ENCODE measurements around the gene CPAMD8. TPM values are rescaled to one million over a fixed set of nuclear protein-coding genes. Genes with fewer than 3 reads are reported as not detected.

The CPAMD8 gene
- total and polyA plus RNA-seq, 2 donors (not counting 1 experiment from before 2014, with no cell fraction given) = 1.1 to 2.7 TPM

DNA sequence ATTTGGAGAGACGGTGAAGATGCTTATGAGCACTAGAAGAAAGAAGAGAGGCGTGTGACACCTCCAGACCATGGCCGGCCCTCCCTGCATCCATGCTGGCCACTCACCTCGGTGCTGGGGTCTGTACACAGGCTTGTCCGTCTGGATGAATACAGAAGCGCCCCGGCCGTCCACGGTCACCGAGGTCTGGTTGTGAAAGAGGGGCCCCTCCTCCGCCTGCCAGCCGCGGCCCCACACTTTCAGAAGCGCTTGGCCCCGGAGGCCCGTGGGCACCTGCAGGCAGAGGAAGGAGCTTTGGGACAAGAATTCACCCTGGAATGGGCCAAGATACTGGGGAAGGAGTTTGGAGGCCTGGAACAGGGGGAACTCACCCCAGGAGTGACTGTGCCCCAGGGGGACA lies 15.1 kb downstream of the CPAMD8 start:
- Histone ChIP-seq H3K9me3 (ENCODE audit: control extremely low read depth in 1 of 3, control insufficient read depth in 2 of 3, insufficient read depth in 1 of 3, low read length in 2 of 3) (peaks cover 0 to 25% (median 0%) of the 10 kb centered on the region in 3 donors), H2AFZ (ENCODE audit: insufficient read depth, low read depth, low read length, poor library complexity, severe bottlenecking) (no peak overlapping the region), H3K79me2 (ENCODE audit: control insufficient read depth, insufficient read depth, low read length) (no peaks in the 10 kb centered on the region), H3K4me2 (replicated peaks; ENCODE audit: low read depth, low read length, poor library complexity, severe bottlenecking) (no peak overlapping the region), H3K36me3 (replicated peaks in 1 of 2; ENCODE audit: control extremely low read depth in 1 of 2, control insufficient read depth in 1 of 2, extremely low read depth in 1 of 2, insufficient read depth in 2 of 2, low read length in 1 of 2) (no peaks in the 10 kb centered on the region), H3K27me3 (replicated peaks in 1 of 4; ENCODE audit: control extremely low read depth in 1 of 4, control insufficient read depth in 3 of 4, insufficient read depth in 4 of 4, low read length in 3 of 4) (peaks cover 0 to 6% (median 0%) of the 10 kb centered on the region in 4 experiments), H3K4me3 (ENCODE audit: control extremely low read depth in 1 of 5, extremely low read depth in 1 of 5, insufficient read depth in 1 of 5, low read depth in 2 of 5, low read length in 4 of 5) (no peak overlapping the region), H3K27ac (ENCODE audit: low read length in 2 of 2) (no peak overlapping the region), H3K9ac (ENCODE audit: low read length) (no peak overlapping the region), H4K20me1 (ENCODE audit: control insufficient read depth, insufficient read depth, low read length, poor library complexity, severe bottlenecking) (no peaks in the 10 kb centered on the region), H3K4me1 (ENCODE audit: control insufficient read depth in 2 of 2, insufficient read depth in 2 of 2, low read length in 2 of 2) (no peaks in the 10 kb centered on the region)
- Mint-ChIP-seq H3K4me3 (no peak overlapping the region), H3K9me3 (ENCODE audit: insufficient read depth) (no peaks in the 10 kb centered on the region), H3K27me3 (peaks cover 9% of the 10 kb centered on the region), H3K27ac (no peak overlapping the region), H3K4me1 (no peaks in the 10 kb centered on the region)
- 85% methylated on average over 7 of the region's 16 CpGs for WGBS (ENCODE audit: insufficient coverage)
- ATAC-seq (ENCODE audit: low read depth) (no peak), DNase-seq (no peak)
- CTCF ChIA-PET = interaction anchor here (0.7 kb wide), 1 partner anchor 94 kb away, joined by 4 read pairs; no protein-coding TSS in a partner anchor
- intact Hi-C loops (cut with micrococcal nuclease) = no loop called here
- no peak for TF ChIP-seq EZH2 (IDR thresholded peaks at IDR 0.05; ENCODE audit: borderline replicate concordance, insufficient read depth, low read depth, low read length, poor library complexity, severe bottlenecking)
- TF ChIP-seq, protein P1, sequence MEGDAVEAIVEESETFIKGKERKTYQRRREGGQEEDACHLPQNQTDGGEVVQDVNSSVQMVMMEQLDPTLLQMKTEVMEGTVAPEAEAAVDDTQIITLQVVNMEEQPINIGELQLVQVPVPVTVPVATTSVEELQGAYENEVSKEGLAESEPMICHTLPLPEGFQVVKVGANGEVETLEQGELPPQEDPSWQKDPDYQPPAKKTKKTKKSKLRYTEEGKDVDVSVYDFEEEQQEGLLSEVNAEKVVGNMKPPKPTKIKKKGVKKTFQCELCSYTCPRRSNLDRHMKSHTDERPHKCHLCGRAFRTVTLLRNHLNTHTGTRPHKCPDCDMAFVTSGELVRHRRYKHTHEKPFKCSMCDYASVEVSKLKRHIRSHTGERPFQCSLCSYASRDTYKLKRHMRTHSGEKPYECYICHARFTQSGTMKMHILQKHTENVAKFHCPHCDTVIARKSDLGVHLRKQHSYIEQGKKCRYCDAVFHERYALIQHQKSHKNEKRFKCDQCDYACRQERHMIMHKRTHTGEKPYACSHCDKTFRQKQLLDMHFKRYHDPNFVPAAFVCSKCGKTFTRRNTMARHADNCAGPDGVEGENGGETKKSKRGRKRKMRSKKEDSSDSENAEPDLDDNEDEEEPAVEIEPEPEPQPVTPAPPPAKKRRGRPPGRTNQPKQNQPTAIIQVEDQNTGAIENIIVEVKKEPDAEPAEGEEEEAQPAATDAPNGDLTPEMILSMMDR (IDR thresholded peaks at IDR 0.05) = no peak
- POLR2A ChIA-PET = no interaction called here

DNA sequence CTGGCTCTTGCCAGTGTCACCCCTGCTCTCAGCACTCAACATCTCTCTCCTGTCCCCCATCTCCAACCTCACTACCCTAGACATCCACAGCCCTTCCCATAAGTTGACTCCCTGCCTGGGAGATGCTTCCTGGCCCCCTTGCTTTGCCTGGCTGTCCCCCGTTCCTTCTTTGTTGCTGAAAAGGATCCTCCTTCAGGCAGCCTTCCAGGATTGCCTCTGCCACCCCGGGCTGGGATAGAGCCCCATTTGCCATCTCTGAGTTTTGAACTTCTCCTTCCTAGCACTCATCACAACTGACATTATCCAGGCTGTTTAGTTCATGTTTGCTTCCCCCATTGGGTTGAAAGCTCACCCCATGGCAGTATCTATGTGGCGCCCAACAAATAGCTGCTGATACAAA lies 20.0 kb downstream of the CPAMD8 start:
- intact Hi-C loops (cut with micrococcal nuclease) = no loop called here
- H3K27me3 ChIP-seq (replicated peaks in 1 of 4; ENCODE audit: control extremely low read depth in 1 of 4, control insufficient read depth in 3 of 4, insufficient read depth in 4 of 4, low read length in 3 of 4) = peaks cover 0 to 3% (median under 1%) of the 10 kb centered on the region in 4 experiments
- no peak overlapping the region for H3K4me3 ChIP-seq (ENCODE audit: control extremely low read depth in 1 of 5, extremely low read depth in 1 of 5, insufficient read depth in 1 of 5, low read depth in 2 of 5, low read length in 4 of 5)
- Mint-ChIP-seq H3K4me3 (no peak overlapping the region), H3K9me3 (ENCODE audit: insufficient read depth) (no peaks in the 10 kb centered on the region), H3K27me3 (peaks cover 6% of the 10 kb centered on the region), H3K4me1 (peaks cover 9% of the 10 kb centered on the region), H3K27ac (no peak overlapping the region)
- peaks cover 9 to 11% of the 10 kb centered on the region in 2 donors for H3K4me1 ChIP-seq (ENCODE audit: control insufficient read depth in 2 of 2, insufficient read depth in 2 of 2, low read length in 2 of 2)
- 84% methylated on average over 3 of the region's 3 CpGs for WGBS (ENCODE audit: insufficient coverage)
- CTCF ChIA-PET = interaction anchor here (0.7 kb wide), 1 partner anchor 359 kb away, joined by 3 read pairs; no protein-coding TSS in a partner anchor
- H3K36me3 ChIP-seq (replicated peaks in 1 of 2; ENCODE audit: control extremely low read depth in 1 of 2, control insufficient read depth in 1 of 2, extremely low read depth in 1 of 2, insufficient read depth in 2 of 2, low read length in 1 of 2) = no peaks in the 10 kb centered on the region
- no peak overlapping the region for H3K4me2 ChIP-seq (replicated peaks; ENCODE audit: low read depth, low read length, poor library complexity, severe bottlenecking)
- DNase-seq (no peak), ATAC-seq (ENCODE audit: low read depth) (no peak)
- no peaks in the 10 kb centered on the region for H4K20me1 ChIP-seq (ENCODE audit: control insufficient read depth, insufficient read depth, low read length, poor library complexity, severe bottlenecking)
- H3K27ac ChIP-seq (ENCODE audit: low read length in 2 of 2) = no peak overlapping the region
- peaks cover 0 to 6% (median 0%) of the 10 kb centered on the region in 3 donors for H3K9me3 ChIP-seq (ENCODE audit: control extremely low read depth in 1 of 3, control insufficient read depth in 2 of 3, insufficient read depth in 1 of 3, low read length in 2 of 3)
- H3K9ac ChIP-seq (ENCODE audit: low read length) = no peak overlapping the region
- no peaks in the 10 kb centered on the region for H3K79me2 ChIP-seq (ENCODE audit: control insufficient read depth, insufficient read depth, low read length)
- H2AFZ ChIP-seq (ENCODE audit: insufficient read depth, low read depth, low read length, poor library complexity, severe bottlenecking) = no peak overlapping the region
- POLR2A ChIA-PET = interaction anchor here (0.6 kb wide), 1 partner anchor 327 kb away, joined by 4 read pairs; no protein-coding TSS in a partner anchor
- TF ChIP-seq, protein P1 (IDR thresholded peaks at IDR 0.05) = no peak
- no peak for TF ChIP-seq EZH2 (IDR thresholded peaks at IDR 0.05; ENCODE audit: borderline replicate concordance, insufficient read depth, low read depth, low read length, poor library complexity, severe bottlenecking)
